OCI-LY7 (cell line): Measurements from ENCODE around the gene IP6K3. TPM values are rescaled to one million over a fixed set of nuclear protein-coding genes. Genes with fewer than 3 reads are reported as not detected.

ENCODE experiments used
- BruUV-seq: library from RNA; stranded (reverse); fragments of 400-500 nt; replicated peaks from 2 replicates; lab custom pipeline; 2021; lab: Mats Ljungman, UMichigan
- CTCF ChIA-PET: fragments of 300-600 bp; sonication (Branson Sonifier 250); formaldehyde crosslinking; loops from one replicate; lab custom pipeline; 2022; ENCODE audit warnings: antibody characterized with exemption; ENCODE audit not compliant: unreplicated experiment; lab: Charles Lee
- POLR2A ChIA-PET: fragments of 300-600 bp; sonication (Branson Sonifier 250); formaldehyde crosslinking; loops from one replicate; lab custom pipeline; 2022; ENCODE audit warnings: antibody characterized with exemption; lab: Charles Lee
- DNase-seq: peaks from one replicate; pipeline ENCODE4 v3.0.0-alpha.2; 2015; ENCODE audit warnings: low spot score
- H2AFZ ChIP-seq: fragments of 200-600 bp; sonication (generic), shearing (Covaris generic); 2 replicates; pipeline ENCODE4 v1.6.1; 2014; ENCODE audit warnings: mild to moderate bottlenecking, antibody characterized with exemption, low read length, moderate library complexity
- H3K27ac ChIP-seq: fragments of 200-600 bp; sonication (generic); 2 replicates; pipeline ENCODE4 v1.5.1; 2014; ENCODE audit warnings: mixed run types, low read depth, mild to moderate bottlenecking, moderate library complexity, low read length, inconsistent platforms; ENCODE audit not compliant: poor library complexity, severe bottlenecking
- H3K36me3 ChIP-seq: fragments of 200-600 bp; sonication (generic); 2 replicates; pipeline ENCODE4 v1.6.1; 2014; ENCODE audit warnings: mild to moderate bottlenecking, antibody characterized with exemption, low read length, moderate library complexity, mixed read lengths; ENCODE audit not compliant: insufficient read depth
- H3K4me1 ChIP-seq: fragments of 200-600 bp; sonication (generic); 2 replicates; pipeline ENCODE4 v1.5.1; 2014; ENCODE audit warnings: mild to moderate bottlenecking, low read length; ENCODE audit not compliant: insufficient read depth, poor library complexity, severe bottlenecking
- H3K4me2 ChIP-seq: fragments of 200-600 bp; sonication (generic); 2 replicates; pipeline ENCODE4 v1.6.1; 2014; ENCODE audit warnings: mild to moderate bottlenecking, low read length
- H3K4me3 ChIP-seq: fragments of 200-600 bp; sonication (generic); 2 replicates; pipeline ENCODE4 v1.5.1; 2014; ENCODE audit warnings: mild to moderate bottlenecking, low read depth, low read length; ENCODE audit not compliant: poor library complexity, severe bottlenecking
- H3K79me2 ChIP-seq: fragments of 200-600 bp; sonication (generic); 2 replicates; pipeline ENCODE4 v1.6.1; 2016; ENCODE audit warnings: low read depth, mild to moderate bottlenecking, low read length, moderate library complexity, mixed read lengths; ENCODE audit not compliant: insufficient read depth
- H3K9me2 ChIP-seq: fragments of 200-600 bp; sonication (generic); 2 replicates; pipeline ENCODE4 v1.6.1; 2016; ENCODE audit warnings: mild to moderate bottlenecking, low read length, mixed read lengths; ENCODE audit not compliant: insufficient read depth
- H3K9me3 ChIP-seq: fragments of 200-600 bp; sonication (generic); 2 replicates; pipeline ENCODE4 v1.6.1; 2014; ENCODE audit warnings: mild to moderate bottlenecking, mixed run types, low read length, mixed read lengths
- H4K20me1 ChIP-seq: fragments of 200-600 bp; sonication (generic); 2 replicates; pipeline ENCODE4 v1.6.1; 2014; ENCODE audit warnings: mild to moderate bottlenecking, antibody characterized with exemption, low read length, moderate library complexity, mixed read lengths; ENCODE audit not compliant: insufficient read depth
- EZH2phosphoT487 ChIP-seq: fragments of 200-600 bp; sonication (generic); IDR thresholded peaks from 2 replicates; pipeline ENCODE4 v1.6.1; 2018; ENCODE audit warnings: low read depth, borderline replicate concordance, mild to moderate bottlenecking, mixed run types, antibody characterized with exemption, low read length, moderate library complexity, mixed read lengths
- intact Hi-C: fragments of 100-400 bp; cut with micrococcal nuclease; formaldehyde crosslinking; loops from one replicate; pipeline ENCODE4 v1.10.0; 2022; ENCODE audit not compliant: unreplicated experiment
- total RNA-seq, 2 experiments: library from RNA; depleted of rRNA in 1 of 2; stranded (reverse); fragments of >200 nt in 1 of 2; shearing (Covaris generic) in 1 of 2; gene quantifications; 2 replicates each; pipeline ENCODE4 v1.2.3, GENCODE V29; 2014 to 2022
- TF ChIP-seq, protein P1 (sequence below): fragments of 200-600 bp; sonication (generic); conservative IDR thresholded peaks from 2 replicates; pipeline ENCODE4 v1.5.1; 2014; ENCODE audit warnings: mild to moderate bottlenecking, antibody characterized with exemption, low read length, moderate library complexity, mixed read lengths

The IP6K3 gene
- total RNA-seq, 2 experiments from 2014 or later = not detected

DNA sequence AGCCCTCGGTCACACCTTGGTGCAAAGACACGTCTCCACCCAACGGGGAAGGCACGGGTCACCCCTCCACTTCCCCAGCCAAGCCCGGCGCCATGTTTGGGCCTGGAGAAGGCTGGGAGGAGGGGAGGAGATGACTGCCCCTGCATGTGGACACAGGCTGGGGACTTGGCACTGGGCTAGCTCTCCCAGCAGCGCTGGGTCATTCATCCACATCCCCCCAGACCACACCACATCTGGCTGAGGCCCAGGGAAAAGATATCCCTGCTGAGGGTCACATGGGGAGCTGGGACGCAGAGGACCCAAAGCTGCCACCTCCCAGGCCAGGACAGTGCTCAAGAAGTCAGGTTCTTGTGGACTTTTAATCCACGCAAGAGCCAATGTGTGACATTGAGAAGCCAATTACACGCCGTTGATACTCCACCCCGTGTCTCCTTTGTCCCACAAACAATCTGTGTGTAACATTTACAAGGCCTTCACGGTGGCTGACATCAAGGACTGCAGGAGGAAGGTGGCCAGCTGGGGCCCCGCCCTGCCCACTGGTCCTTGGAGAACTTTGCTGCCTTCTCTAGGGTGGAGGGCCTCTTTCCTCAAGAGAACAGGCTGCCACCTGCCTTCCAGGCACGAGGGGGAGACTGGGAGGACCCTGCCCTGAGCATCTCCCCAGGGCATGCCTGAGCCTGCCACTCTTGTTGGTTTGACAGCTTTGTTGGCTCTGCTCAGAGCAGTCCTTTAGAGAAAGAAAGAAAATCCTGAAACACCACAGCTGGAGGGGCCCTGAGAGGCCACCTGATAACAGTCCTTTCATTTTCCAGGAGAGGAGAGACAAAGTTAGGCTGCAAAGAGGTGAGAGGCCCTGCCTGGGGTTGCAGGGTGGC, 5.3 kb upstream of the IP6K3 start:
- ChIA-PET CTCF (no interaction called here), POLR2A (no interaction called here)
- Histone ChIP-seq H3K9me3 (no peaks in the 10 kb centered on the region), H3K9me2 (no peaks in the 10 kb centered on the region), H2AFZ (no peak overlapping the region), H3K4me1 (no peaks in the 10 kb centered on the region), H3K79me2 (no peaks in the 10 kb centered on the region), H3K27ac (no peak overlapping the region), H3K4me2 (no peak overlapping the region), H3K4me3 (no peak overlapping the region), H4K20me1 (no peaks in the 10 kb centered on the region), H3K36me3 (no peaks in the 10 kb centered on the region)
- no peak for DNase-seq
- intact Hi-C loops = no loop called here
- BruUV-seq = no TSS peak
- TF ChIP-seq, protein P1, sequence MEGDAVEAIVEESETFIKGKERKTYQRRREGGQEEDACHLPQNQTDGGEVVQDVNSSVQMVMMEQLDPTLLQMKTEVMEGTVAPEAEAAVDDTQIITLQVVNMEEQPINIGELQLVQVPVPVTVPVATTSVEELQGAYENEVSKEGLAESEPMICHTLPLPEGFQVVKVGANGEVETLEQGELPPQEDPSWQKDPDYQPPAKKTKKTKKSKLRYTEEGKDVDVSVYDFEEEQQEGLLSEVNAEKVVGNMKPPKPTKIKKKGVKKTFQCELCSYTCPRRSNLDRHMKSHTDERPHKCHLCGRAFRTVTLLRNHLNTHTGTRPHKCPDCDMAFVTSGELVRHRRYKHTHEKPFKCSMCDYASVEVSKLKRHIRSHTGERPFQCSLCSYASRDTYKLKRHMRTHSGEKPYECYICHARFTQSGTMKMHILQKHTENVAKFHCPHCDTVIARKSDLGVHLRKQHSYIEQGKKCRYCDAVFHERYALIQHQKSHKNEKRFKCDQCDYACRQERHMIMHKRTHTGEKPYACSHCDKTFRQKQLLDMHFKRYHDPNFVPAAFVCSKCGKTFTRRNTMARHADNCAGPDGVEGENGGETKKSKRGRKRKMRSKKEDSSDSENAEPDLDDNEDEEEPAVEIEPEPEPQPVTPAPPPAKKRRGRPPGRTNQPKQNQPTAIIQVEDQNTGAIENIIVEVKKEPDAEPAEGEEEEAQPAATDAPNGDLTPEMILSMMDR = no peak
- no peak for TF ChIP-seq EZH2phosphoT487

- no peaks in the 10 kb centered on the region for H3K9me2 ChIP-seq
- H3K4me3 ChIP-seq = no peak overlapping the region
- ChIA-PET POLR2A (interaction anchor here (1.3 kb wide), 1 partner anchor 39 kb away, joined by 5 read pairs; the partner anchor contains the start of gene UQCC2), CTCF (no interaction called here)
- intact Hi-C loops = no loop called here
- H2AFZ ChIP-seq = no peak overlapping the region
- H3K79me2 ChIP-seq = no peaks in the 10 kb centered on the region
- H3K27ac ChIP-seq = no peak overlapping the region
- no peaks in the 10 kb centered on the region for H4K20me1 ChIP-seq
- H3K9me3 ChIP-seq = no peaks in the 10 kb centered on the region
- TF ChIP-seq EZH2phosphoT487 = no peak
- no peaks in the 10 kb centered on the region for H3K4me1 ChIP-seq
- no peak overlapping the region for H3K4me2 ChIP-seq
- no peaks in the 10 kb centered on the region for H3K36me3 ChIP-seq
- no TSS peak for BruUV-seq
- no peak for DNase-seq
These were observed 3.7 kb upstream of the IP6K3 start for GRCh38 chr6:33750244-33750991.

GRCh38 chr6:33749401-33749800, 2.7 kb upstream of the IP6K3 start:
- intact Hi-C loops = loop anchor here (10.0 kb wide), 1 partner anchor 405 kb away; no protein-coding TSS in a partner anchor
- Histone ChIP-seq H4K20me1 (no peaks in the 10 kb centered on the region), H3K4me3 (no peak overlapping the region), H3K4me2 (no peak overlapping the region), H3K79me2 (no peaks in the 10 kb centered on the region), H3K36me3 (no peaks in the 10 kb centered on the region), H3K9me3 (no peaks in the 10 kb centered on the region), H3K27ac (no peak overlapping the region), H3K9me2 (no peaks in the 10 kb centered on the region), H3K4me1 (no peaks in the 10 kb centered on the region), H2AFZ (no peak overlapping the region)
- POLR2A ChIA-PET = interaction anchor here (0.5 to 1.3 kb wide), 2 partner anchors 38 to 677 kb away, joined by 5 read pairs; partner anchors contain the start of genes RPS10 and UQCC2
- CTCF ChIA-PET = no interaction called here
- TF ChIP-seq EZH2phosphoT487 = no peak
- TF ChIP-seq, protein P1 = no peak
- no TSS peak for BruUV-seq
- DNase-seq = no peak
